NT2/D1 (cell line): Measurements from ENCODE around the gene AP5B1.

Source experiments
- YY1 ChIP-seq: IDR thresholded peaks from 2 replicates; pipeline ENCODE4 v1.6.1; 2011; ENCODE audit not compliant: insufficient read length, insufficient read depth
- ZNF274 ChIP-seq: IDR thresholded peaks from 2 replicates; pipeline ENCODE4 v1.6.1; 2011; ENCODE audit warnings: mild to moderate bottlenecking, low read depth, low read length

DNA sequence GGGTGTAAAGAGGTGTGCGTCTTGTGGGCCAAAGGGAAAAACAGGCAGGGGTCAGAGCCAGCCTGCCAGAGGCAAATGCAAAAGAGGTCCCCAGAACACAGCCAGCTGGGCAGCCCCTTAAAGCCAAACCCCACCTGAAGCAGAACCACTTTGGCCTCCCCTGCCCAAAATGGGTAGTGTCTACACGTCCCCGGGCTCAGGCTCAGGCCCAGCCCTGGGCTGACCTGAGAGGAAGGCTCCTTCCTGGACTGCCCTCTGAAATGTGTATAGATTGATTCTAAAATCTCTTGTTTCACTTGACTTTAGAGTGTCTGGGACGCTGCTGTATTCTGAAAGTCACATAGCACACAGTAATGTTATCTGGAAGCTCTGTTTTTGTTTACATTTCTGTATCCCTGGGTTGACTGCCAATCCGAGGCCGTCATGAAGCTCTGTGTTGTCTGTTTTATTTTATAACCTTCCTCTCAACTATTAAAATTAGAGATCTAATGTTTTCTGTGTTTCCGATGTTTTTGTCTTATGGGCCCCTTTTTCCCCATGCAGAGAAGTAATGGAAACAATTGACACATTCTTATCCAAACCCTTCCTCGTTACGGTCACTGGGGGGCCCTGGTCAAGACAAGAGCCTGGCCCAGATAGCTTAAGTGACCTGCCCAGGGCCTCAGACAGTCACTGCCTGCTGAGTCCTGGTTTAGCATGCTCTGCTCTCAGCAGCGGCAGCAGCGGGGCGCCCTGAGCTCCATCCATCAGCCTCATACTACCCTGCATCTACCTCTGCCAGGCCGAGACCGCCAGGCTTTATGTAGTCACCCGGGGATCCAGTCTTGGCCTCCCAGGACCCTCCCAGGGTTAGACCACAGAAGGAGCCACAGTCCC, 16.2 kb upstream of the AP5B1 start:
- TF ChIP-seq YY1 (no peak), ZNF274 (no peak)
